Umbilical cord (tissue), 2 donors: Measurements from ENCODE around the gene TINCR. TPM values are rescaled to one million over a fixed set of nuclear protein-coding genes. Genes with fewer than 3 reads are reported as not detected.

ENCODE experiments used
- DNase-seq: peaks from one replicate; pipeline ENCODE4 v3.0.0-alpha.2; 2015; ENCODE audit warnings: low spot score
- total RNA-seq: library from RNA; depleted of rRNA; stranded (reverse); fragments of >200 nt; gene quantifications from one replicate; pipeline ENCODE4 v1.2.3, GENCODE V29; 2014; ENCODE audit warnings: low replicate concordance; ENCODE audit not compliant: insufficient read depth

The TINCR gene
- total RNA-seq, 1 donor from 2014 or later = 4.8 TPM

- DNase-seq = no peak
These were observed 52.0 kb downstream of the TINCR start for GRCh38 chr19:5515737-5516136.

- DNase-seq = no peak
These were observed 53.8 kb downstream of the TINCR start for GRCh38 chr19:5514001-5514400.

GRCh38 chr19:5512715-5513114, 55.0 kb downstream of the TINCR start:
- no peak for DNase-seq

Other genes with a start within 250 kb of the TINCR start
- 76.8 TPM for gene PTPRS, start 227.1 kb downstream of the TINCR start, total RNA-seq
- not detected for gene ZNRF4, start 112.5 kb downstream of the TINCR start, total RNA-seq
- 34.7 TPM for gene SAFB2, start 54.8 kb upstream of the TINCR start, total RNA-seq
- 43.1 TPM for gene SAFB, start 55.1 kb upstream of the TINCR start, total RNA-seq
- gene MICOS13, start 112.6 kb upstream of the TINCR start, total RNA-seq = 18.8 TPM
- 14.9 TPM for gene HSD11B1L, start 113.1 kb upstream of the TINCR start, total RNA-seq
- gene RPL36, start 122.3 kb upstream of the TINCR start, total RNA-seq = 530 TPM
- gene LONP1, start 152.2 kb upstream of the TINCR start, total RNA-seq = 32.5 TPM
- not detected for gene CATSPERD, start 152.7 kb upstream of the TINCR start, total RNA-seq
- 3.4 TPM for gene PRR22, start 216.8 kb upstream of the TINCR start, total RNA-seq
- 164 TPM for gene DUS3L, start 223.2 kb upstream of the TINCR start, total RNA-seq
- gene NRTN, start 237.1 kb upstream of the TINCR start, total RNA-seq = 0.72 TPM